ENCODE data around the gene IGSF8. TPM values are rescaled to one million over a fixed set of nuclear protein-coding genes. Genes with fewer than 3 reads are reported as not detected.

Gene IGSF8
- total and polyA plus RNA-seq, 2 donors (not counting 3 experiments of a cell fraction or from before 2014, with no cell fraction given), result 9.5 to 17.5 TPM

GRCh38 chr1:160134791-160135572 lies 36.6 kb upstream of the IGSF8 start:
- H3K27me3 ChIP-seq (ENCODE audit: control insufficient read depth in 2 of 2, insufficient read depth in 2 of 2, low read length in 2 of 2), result no peaks in the 10 kb centered on the region
- no peaks in the 10 kb centered on the region for H3K4me1 ChIP-seq (ENCODE audit: control insufficient read depth, extremely low read depth, insufficient read depth, low read length)
- POLR2A ChIA-PET, result no interaction called here
- H3K9ac ChIP-seq (replicated peaks; ENCODE audit: extremely low read depth, insufficient read depth, low read length), result no peak overlapping the region
- H3K36me3 ChIP-seq (ENCODE audit: control insufficient read depth in 2 of 2, extremely low read depth in 1 of 2, insufficient read depth in 2 of 2, low read length in 2 of 2), result no peaks in the 10 kb centered on the region
- no peaks in the 10 kb centered on the region for H4K20me1 ChIP-seq (replicated peaks; ENCODE audit: control insufficient read depth, extremely low read depth, insufficient read depth, low read length)
- no peak for TF ChIP-seq POLR2AphosphoS5 (IDR thresholded peaks at IDR 0.05; ENCODE audit: insufficient read depth, low read depth, low read length)
- TF ChIP-seq EZH2 (IDR thresholded peaks at IDR 0.05; ENCODE audit: borderline replicate concordance, low read depth, low read length, severe bottlenecking), result no peak
- no peak for TF ChIP-seq JUN (IDR thresholded peaks at IDR 0.05; ENCODE audit: borderline replicate concordance, insufficient read depth, insufficient read length, low read depth)
- no peak for TF ChIP-seq MYC (IDR thresholded peaks at IDR 0.05; ENCODE audit: low read depth, low read length)
- TF ChIP-seq FOS (IDR thresholded peaks at IDR 0.05; ENCODE audit: borderline replicate concordance, insufficient read depth, low read length), result no peak
- TF ChIP-seq POLR2A (IDR thresholded peaks at IDR 0.05; ENCODE audit: low read depth, low read length), result no peak
- TF ChIP-seq MAX (IDR thresholded peaks at IDR 0.05; ENCODE audit: insufficient read depth, insufficient read length), result no peak
- TF ChIP-seq GATA2 (IDR thresholded peaks at IDR 0.05; ENCODE audit: insufficient read depth, insufficient read length, low read depth, low read length), result no peak
- no peak for TF ChIP-seq CTCF (IDR thresholded peaks at IDR 0.05; ENCODE audit: extremely low read depth in 1 of 2, insufficient read depth in 1 of 2, low read depth in 1 of 2, low read length in 2 of 2)
- H3K4me2 ChIP-seq (ENCODE audit: insufficient read depth, low read length), result no peak overlapping the region
- intact Hi-C loops (cut with micrococcal nuclease) (no loop called here), dilution Hi-C loops (cut with MboI; ENCODE audit: extremely low pct_ligation_motif_present, low sequenced_read_pairs) (no loop called here)
- FAIRE-seq, result no peak
- H3K9me3 ChIP-seq (replicated peaks; ENCODE audit: control insufficient read depth, insufficient read depth, low read length), result no peaks in the 10 kb centered on the region
- CTCF ChIA-PET, result no interaction called here
- H3K79me2 ChIP-seq (ENCODE audit: control insufficient read depth, insufficient read depth, low read length), result no peaks in the 10 kb centered on the region
- no peak overlapping the region for H3K4me3 ChIP-seq (replicated peaks in 1 of 3; ENCODE audit: insufficient read depth in 1 of 3, low read depth in 1 of 3, low read length in 3 of 3)
- DNase-seq (ENCODE audit: low read depth, low spot score), result no peak
- no TSS peak for BruUV-seq (replicated peaks)
- H2AFZ ChIP-seq (ENCODE audit: low read depth, low read length), result no peak overlapping the region
- no peaks in the 10 kb centered on the region for H3K9me1 ChIP-seq (replicated peaks; ENCODE audit: control insufficient read depth, extremely low read depth, insufficient read depth, low read length)
- H3K27ac ChIP-seq (ENCODE audit: insufficient read depth, low read depth, low read length), result no peak overlapping the region
